Renal cortical epithelial cell (primary cell): ENCODE data around the gene DAGLA. TPM values are rescaled to one million over a fixed set of nuclear protein-coding genes. Genes with fewer than 3 reads are reported as not detected.

Experiments used
- DNase-seq: peaks from one replicate; pipeline ENCODE4 v3.0.0-alpha.2; 2011; ENCODE audit warnings: low read depth
- total RNA-seq: library from RNA; depleted of rRNA; stranded (reverse); fragments of >200 nt; gene quantifications from 2 replicates; pipeline ENCODE4 v1.2.3, GENCODE V29; 2014

DAGLA gene
- total RNA-seq, 1 donor from 2014 or later = 6.8 TPM

- DNase-seq = no peak
Observed at GRCh38 chr11:61746442-61747191, 66.4 kb downstream of the DAGLA start.

- peak; percentile 49 for DNase-seq
Observed at GRCh38 chr11:61747192-61747966, 67.2 kb downstream of the DAGLA start.

GRCh38 chr11:61747967-61748285, 67.7 kb downstream of the DAGLA start:
- DNase-seq = no peak

GRCh38 chr11:61749591-61750217, 69.5 kb downstream of the DAGLA start:
- DNase-seq = no peak

GRCh38 chr11:61750631-61751273, 70.6 kb downstream of the DAGLA start:
- no peak for DNase-seq

GRCh38 chr11:61751384-61751783, 71.2 kb downstream of the DAGLA start:
- DNase-seq = no peak

GRCh38 chr11:61752117-61752924, 72.1 kb downstream of the DAGLA start, which contains the start of gene MYRF:
MYRF (plus strand) TSS chr11:61752636; CDS start chr11:61752745, 109 bp downstream.
- DNase-seq = no peak

- no peak for DNase-seq
Observed at GRCh38 chr11:61752925-61753521, 72.8 kb downstream of the DAGLA start.

GRCh38 chr11:61753672-61754071, 73.5 kb downstream of the DAGLA start:
- DNase-seq = no peak

GRCh38 chr11:61754534-61755482, 74.6 kb downstream of the DAGLA start:
- DNase-seq = no peak

- no peak for DNase-seq
Observed at GRCh38 chr11:61756147-61756451, 75.9 kb downstream of the DAGLA start.

- peak; percentile 81 for DNase-seq
Observed at GRCh38 chr11:61756452-61757212, 76.4 kb downstream of the DAGLA start.

GRCh38 chr11:61757213-61757862, 77.1 kb downstream of the DAGLA start:
- DNase-seq = no peak

- DNase-seq = no peak
Observed at GRCh38 chr11:61760946-61761345, 80.8 kb downstream of the DAGLA start.

- no peak for DNase-seq
Observed at GRCh38 chr11:61761440-61762222, 81.4 kb downstream of the DAGLA start.

GRCh38 chr11:61762223-61762615, 82.0 kb downstream of the DAGLA start:
- DNase-seq = no peak

GRCh38 chr11:61762798-61763197, 82.6 kb downstream of the DAGLA start:
- DNase-seq = no peak
